SK-N-SH treated with all-trans-retinoic acid at 6 μM for 48 hours (cell line): Measurements from ENCODE around the gene NLGN3.

Experiments
- ARNTL ChIP-seq: fragments of 450-650 bp; formaldehyde crosslinking; IDR thresholded peaks from 2 replicates; pipeline ENCODE4 v1.5.0; 2020; ENCODE audit warnings: low read depth, mild to moderate bottlenecking, moderate library complexity, borderline replicate concordance
- BACH2 ChIP-seq: fragments of 250-450 bp; sonication (Bioruptor Pico); IDR thresholded peaks from 2 replicates; pipeline ENCODE4 v1.9.0; 2021; ENCODE audit warnings: mild to moderate bottlenecking, borderline replicate concordance
- CREB5 ChIP-seq: fragments of 250-450 bp; sonication (Bioruptor Pico); IDR thresholded peaks from 2 replicates; pipeline ENCODE4 v1.5.1; 2020; ENCODE audit warnings: low read depth, mild to moderate bottlenecking, moderate library complexity
- ESRRG ChIP-seq: fragments of 250-450 bp; sonication (Bioruptor Pico); IDR thresholded peaks from 2 replicates; pipeline ENCODE4 v1.6.1; 2021; ENCODE audit warnings: mild to moderate bottlenecking
- RARB ChIP-seq: fragments of 250-450 bp; sonication (Bioruptor Pico); IDR thresholded peaks from 2 replicates; pipeline ENCODE4 v1.8.0; 2021; ENCODE audit warnings: mild to moderate bottlenecking, moderate library complexity
- SNAI2 ChIP-seq: fragments of 250-450 bp; sonication (Bioruptor Pico); IDR thresholded peaks from 2 replicates; pipeline ENCODE4 v1.5.0; 2020; ENCODE audit warnings: mild to moderate bottlenecking, moderate library complexity
- TSHZ2 ChIP-seq: fragments of 250-450 bp; sonication (Bioruptor Pico); IDR thresholded peaks from 2 replicates; pipeline ENCODE4 v1.5.0; 2020; ENCODE audit warnings: mild to moderate bottlenecking, moderate library complexity
- TF ChIP-seq, protein P1 (sequence below): fragments of 250-450 bp; sonication (Bioruptor Pico); IDR thresholded peaks from 2 replicates; pipeline ENCODE4 v1.5.1; 2021; ENCODE audit warnings: mild to moderate bottlenecking, moderate library complexity
- TF ChIP-seq, protein P2 (sequence below): fragments of 250-450 bp; sonication (Bioruptor Pico); IDR thresholded peaks from 2 replicates; pipeline ENCODE4 v1.8.0; 2020; ENCODE audit warnings: mild to moderate bottlenecking, moderate library complexity, borderline replicate concordance

GRCh38 chrX:71215338-71215912 lies 70.8 kb downstream of the NLGN3 start:
- TF ChIP-seq TSHZ2 (CRISPR knock-in tag) (no peak), ESRRG (CRISPR knock-in tag) (no peak), SNAI2 (CRISPR knock-in tag) (no peak), CREB5 (CRISPR knock-in tag) (no peak), ARNTL (no peak), RARB (CRISPR knock-in tag) (no peak), BACH2 (no peak)
- TF ChIP-seq, protein P1, sequence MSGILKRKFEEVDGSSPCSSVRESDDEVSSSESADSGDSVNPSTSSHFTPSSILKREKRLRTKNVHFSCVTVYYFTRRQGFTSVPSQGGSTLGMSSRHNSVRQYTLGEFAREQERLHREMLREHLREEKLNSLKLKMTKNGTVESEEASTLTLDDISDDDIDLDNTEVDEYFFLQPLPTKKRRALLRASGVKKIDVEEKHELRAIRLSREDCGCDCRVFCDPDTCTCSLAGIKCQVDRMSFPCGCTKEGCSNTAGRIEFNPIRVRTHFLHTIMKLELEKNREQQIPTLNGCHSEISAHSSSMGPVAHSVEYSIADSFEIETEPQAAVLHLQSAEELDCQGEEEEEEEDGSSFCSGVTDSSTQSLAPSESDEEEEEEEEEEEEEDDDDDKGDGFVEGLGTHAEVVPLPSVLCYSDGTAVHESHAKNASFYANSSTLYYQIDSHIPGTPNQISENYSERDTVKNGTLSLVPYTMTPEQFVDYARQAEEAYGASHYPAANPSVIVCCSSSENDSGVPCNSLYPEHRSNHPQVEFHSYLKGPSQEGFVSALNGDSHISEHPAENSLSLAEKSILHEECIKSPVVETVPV (CRISPR knock-in tag) = no peak
- TF ChIP-seq, protein P2, sequence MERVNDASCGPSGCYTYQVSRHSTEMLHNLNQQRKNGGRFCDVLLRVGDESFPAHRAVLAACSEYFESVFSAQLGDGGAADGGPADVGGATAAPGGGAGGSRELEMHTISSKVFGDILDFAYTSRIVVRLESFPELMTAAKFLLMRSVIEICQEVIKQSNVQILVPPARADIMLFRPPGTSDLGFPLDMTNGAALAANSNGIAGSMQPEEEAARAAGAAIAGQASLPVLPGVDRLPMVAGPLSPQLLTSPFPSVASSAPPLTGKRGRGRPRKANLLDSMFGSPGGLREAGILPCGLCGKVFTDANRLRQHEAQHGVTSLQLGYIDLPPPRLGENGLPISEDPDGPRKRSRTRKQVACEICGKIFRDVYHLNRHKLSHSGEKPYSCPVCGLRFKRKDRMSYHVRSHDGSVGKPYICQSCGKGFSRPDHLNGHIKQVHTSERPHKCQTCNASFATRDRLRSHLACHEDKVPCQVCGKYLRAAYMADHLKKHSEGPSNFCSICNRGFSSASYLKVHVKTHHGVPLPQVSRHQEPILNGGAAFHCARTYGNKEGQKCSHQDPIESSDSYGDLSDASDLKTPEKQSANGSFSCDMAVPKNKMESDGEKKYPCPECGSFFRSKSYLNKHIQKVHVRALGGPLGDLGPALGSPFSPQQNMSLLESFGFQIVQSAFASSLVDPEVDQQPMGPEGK (CRISPR knock-in tag) = no peak
